Activated CD8-positive, alpha-beta T cell treated with anti-CD3 and anti-CD28 coated beads for 36 hours (primary cell): ENCODE results near the gene SLC7A6OS. TPM values are rescaled to one million over a fixed set of nuclear protein-coding genes. Genes with fewer than 3 reads are reported as not detected.

Experiments used
- ATAC-seq: fragments of 200-7000 bp; cut with Tn5 transposase; one replicate; pipeline ENCODE4 v1.10.0; 2021; ENCODE audit warnings: mild to moderate bottlenecking, moderate library complexity
- CTCF ChIA-PET: fragments of 350-600 bp; sonication (Branson Sonifier 250); formaldehyde crosslinking; loops from one replicate; lab custom pipeline; 2021; ENCODE audit warnings: antibody characterized with exemption; lab: Charles Lee
- POLR2A ChIA-PET: fragments of 350-600 bp; sonication (Branson Sonifier 250); formaldehyde crosslinking; loops from one replicate; lab custom pipeline; 2021; ENCODE audit warnings: antibody characterized with exemption; lab: Charles Lee
- DNase-seq: peaks from one replicate; pipeline ENCODE4 v3.0.0-alpha.2; 2020
- H3K27ac Mint-ChIP-seq: one replicate; pipeline ENCODE4 v1.8.0; 2021; ENCODE audit warnings: mild to moderate bottlenecking, mixed read lengths
- H3K27me3 Mint-ChIP-seq: one replicate; pipeline ENCODE4 v1.8.0; 2021; ENCODE audit warnings: mixed read lengths
- H3K36me3 Mint-ChIP-seq: one replicate; pipeline ENCODE4 v1.8.0; 2021; ENCODE audit warnings: low read depth, mixed read lengths
- H3K4me1 Mint-ChIP-seq: one replicate; pipeline ENCODE4 v1.8.0; 2021; ENCODE audit warnings: low read depth, mixed read lengths
- H3K4me3 Mint-ChIP-seq: one replicate; pipeline ENCODE4 v1.8.0; 2021; ENCODE audit warnings: mild to moderate bottlenecking, moderate library complexity, mixed read lengths
- H3K9me3 Mint-ChIP-seq: one replicate; pipeline ENCODE4 v1.8.0; 2021; ENCODE audit warnings: mixed read lengths
- CTCF ChIP-seq: fragments of 200-600 bp; IDR thresholded peaks from one replicate; pipeline ENCODE4 v1.8.0; 2022; ENCODE audit warnings: antibody characterized with exemption, mild to moderate bottlenecking
- intact Hi-C: fragments of 100-400 bp; cut with micrococcal nuclease; formaldehyde crosslinking; loops from one replicate; pipeline ENCODE4 v1.10.0; 2022
- total RNA-seq, 2 experiments: library from RNA; stranded (reverse); gene quantifications; one replicate each; pipeline ENCODE4 v1.2.3, GENCODE V29; 2021

The SLC7A6OS gene
- total RNA-seq, 2 experiments from 2014 or later: 20.2 to 23.1 TPM

- Mint-ChIP-seq H3K9me3 (no peaks in the 10 kb centered on the region), H3K4me1 (peaks cover 16% of the 10 kb centered on the region), H3K27ac (no peak overlapping the region), H3K4me3 (no peak overlapping the region), H3K36me3 (peaks cover 76% of the 10 kb centered on the region), H3K27me3 (no peaks in the 10 kb centered on the region)
- no peak for TF ChIP-seq CTCF
- DNase-seq: no peak
- intact Hi-C loops: no loop called here
- ATAC-seq: no peak
- CTCF ChIA-PET: interaction anchor here (1.7 kb wide), 1 partner anchor 88 kb away, joined by 6 read pairs; no protein-coding TSS in a partner anchor
- POLR2A ChIA-PET: interaction anchor here (0.7 kb wide), 1 partner anchor 19 kb away, joined by 3 read pairs; no protein-coding TSS in a partner anchor
These were observed 39.2 kb upstream of the SLC7A6OS start for GRCh38 chr16:68349838-68350410.

GRCh38 chr16:68348639-68349445 is 38.1 kb upstream of the SLC7A6OS start:
- Mint-ChIP-seq H3K27ac (no peak overlapping the region), H3K4me1 (peaks cover 15% of the 10 kb centered on the region), H3K9me3 (no peaks in the 10 kb centered on the region), H3K4me3 (no peak overlapping the region), H3K36me3 (peaks cover 67% of the 10 kb centered on the region), H3K27me3 (no peaks in the 10 kb centered on the region)
- DNase-seq (no peak), ATAC-seq (no peak)
- POLR2A ChIA-PET: interaction anchor here (0.7 kb wide), 1 partner anchor 20 kb away, joined by 3 read pairs; no protein-coding TSS in a partner anchor
- intact Hi-C loops: no loop called here
- TF ChIP-seq CTCF: no peak
- CTCF ChIA-PET: interaction anchor here (1.7 kb wide), 1 partner anchor 87 kb away, joined by 6 read pairs; no protein-coding TSS in a partner anchor

- CTCF ChIA-PET: no interaction called here
- POLR2A ChIA-PET: no interaction called here
- Mint-ChIP-seq H3K36me3 (peaks cover 63% of the 10 kb centered on the region), H3K27me3 (no peaks in the 10 kb centered on the region), H3K27ac (no peak overlapping the region), H3K9me3 (no peaks in the 10 kb centered on the region), H3K4me1 (peaks cover 15% of the 10 kb centered on the region), H3K4me3 (no peak overlapping the region)
- ATAC-seq (no peak), DNase-seq (no peak)
- intact Hi-C loops: no loop called here
- TF ChIP-seq CTCF: no peak
These were observed 36.9 kb upstream of the SLC7A6OS start for GRCh38 chr16:68347605-68348004.

GRCh38 chr16:68346892-68347480 is 36.2 kb upstream of the SLC7A6OS start:
- ATAC-seq (no peak), DNase-seq (no peak)
- Mint-ChIP-seq H3K36me3 (peaks cover 58% of the 10 kb centered on the region), H3K4me3 (no peak overlapping the region), H3K27me3 (no peaks in the 10 kb centered on the region), H3K27ac (no peak overlapping the region), H3K4me1 (peaks cover 15% of the 10 kb centered on the region), H3K9me3 (no peaks in the 10 kb centered on the region)
- intact Hi-C loops: no loop called here
- CTCF ChIA-PET: no interaction called here
- no peak for TF ChIP-seq CTCF
- POLR2A ChIA-PET: no interaction called here
